ENCODE measurements around the gene CLIP1.

- TF ChIP-seq CTCF (conservative IDR thresholded peaks at IDR 0.05 in 1 of 2, IDR thresholded peaks at IDR 0.05 in 1 of 2; ENCODE audit: extremely low read depth in 1 of 2, insufficient read depth in 1 of 2, low read depth in 1 of 2, low read length in 2 of 2), result no peak
- no peak for TF ChIP-seq EZH2 (IDR thresholded peaks at IDR 0.05; ENCODE audit: borderline replicate concordance, low read length)
Measured at GRCh38 chr12:122354958-122355641, 67.4 kb downstream of the CLIP1 start.
